Amygdala (tissue), 56 donors: ENCODE data around the gene F10.

Experiments
- DNase-seq, 56 donors: peaks; one replicate each; lab custom pipeline; 2025; lab: John Stamatoyannopoulos, UW

Gene F10

DNA sequence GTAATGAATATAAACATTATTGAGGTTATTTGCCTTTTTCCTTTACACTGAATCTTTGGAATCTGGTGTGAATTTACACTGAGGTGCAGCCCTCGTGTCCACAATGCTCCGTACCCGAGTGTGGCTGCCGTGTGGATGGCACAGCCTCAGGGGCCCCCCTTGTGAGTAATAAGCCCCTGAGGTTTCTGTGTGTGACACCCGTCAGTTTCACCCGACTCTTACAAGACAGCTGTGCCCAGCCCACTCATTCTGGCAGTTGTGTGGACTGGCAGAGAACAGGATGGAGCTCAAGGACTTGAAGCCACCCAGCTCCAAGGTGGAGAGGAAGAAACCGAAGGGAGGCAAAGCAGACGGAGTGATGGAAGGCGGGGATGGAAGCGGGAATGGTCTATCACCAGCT is 43.7 kb downstream of the F10 start:
- DNase-seq = no peak

- no peak for DNase-seq
Observed at GRCh38 chr13:113166681-113167080, 44.1 kb downstream of the F10 start.

DNA sequence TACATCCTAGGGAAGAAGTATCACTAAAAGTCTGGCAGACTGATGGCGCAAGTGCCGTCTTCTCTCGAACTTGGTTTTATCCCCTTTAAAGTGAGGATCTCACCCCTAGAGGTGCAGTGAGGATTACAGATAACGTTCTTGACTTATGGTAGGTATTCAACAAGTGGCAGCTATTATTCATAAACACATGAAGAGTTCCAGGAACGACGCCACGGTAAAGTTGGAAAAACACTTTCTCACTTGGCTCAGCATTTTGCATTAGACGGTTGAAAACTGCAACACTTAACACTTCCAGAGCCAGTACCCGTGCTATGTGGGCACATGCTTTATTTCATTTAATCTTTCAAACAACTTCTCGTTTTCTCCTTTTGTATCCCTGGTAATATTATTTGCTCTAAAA is 44.6 kb downstream of the F10 start:
- DNase-seq = no peak

- no peak for DNase-seq
Observed at GRCh38 chr13:113167575-113167974, 45.0 kb downstream of the F10 start.

- DNase-seq = no peak
Observed at GRCh38 chr13:113168211-113168610, 45.6 kb downstream of the F10 start.

DNA sequence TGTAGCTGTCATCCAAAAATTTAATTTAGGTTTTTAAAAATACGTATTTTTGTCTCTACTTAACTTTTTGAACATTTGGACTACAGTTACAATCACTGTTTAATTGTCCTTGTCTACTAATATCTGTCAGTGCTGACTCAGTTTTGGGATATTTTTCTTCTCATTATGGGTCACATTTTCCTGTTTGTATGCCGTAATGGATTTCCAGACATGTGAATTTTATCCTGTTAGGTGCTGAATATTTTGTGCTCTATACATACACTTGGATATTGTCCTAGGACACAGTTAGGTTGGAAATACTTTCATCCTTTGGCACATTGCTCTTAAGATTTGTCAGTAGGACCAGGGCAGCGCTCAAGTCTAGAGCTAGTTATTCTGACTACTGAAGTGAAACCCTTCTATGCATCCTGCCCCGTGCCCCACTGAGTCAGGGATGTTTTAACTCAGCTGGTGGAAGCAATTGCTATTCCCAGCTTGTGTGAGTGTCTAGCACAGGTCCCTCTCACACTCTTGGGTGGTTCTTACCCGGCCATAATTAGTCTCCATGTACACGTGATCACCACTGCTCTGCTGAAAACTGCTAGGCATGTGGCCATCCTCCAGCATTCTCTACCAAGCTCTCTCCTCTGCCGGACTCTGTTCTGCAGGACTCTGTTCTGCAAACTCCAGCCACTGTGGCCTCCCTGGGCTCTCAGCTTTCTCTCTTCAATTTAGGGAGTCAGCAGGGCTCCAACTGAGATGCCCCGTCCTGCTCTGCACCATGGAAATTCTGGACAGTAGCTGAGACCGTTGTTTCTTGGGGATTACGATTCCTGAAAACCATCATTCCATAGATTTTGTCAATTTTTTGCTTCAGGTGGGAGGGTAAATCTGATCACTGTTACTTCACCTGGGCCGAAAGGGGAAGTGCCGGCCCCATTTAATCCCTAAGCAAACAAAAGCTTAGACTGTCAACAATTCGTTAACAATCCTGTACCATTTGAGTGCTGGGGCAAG is 47.0 kb downstream of the F10 start:
- DNase-seq = no peak

GRCh38 chr13:113170511-113170910 is 47.9 kb downstream of the F10 start:
- DNase-seq = no peak

DNA sequence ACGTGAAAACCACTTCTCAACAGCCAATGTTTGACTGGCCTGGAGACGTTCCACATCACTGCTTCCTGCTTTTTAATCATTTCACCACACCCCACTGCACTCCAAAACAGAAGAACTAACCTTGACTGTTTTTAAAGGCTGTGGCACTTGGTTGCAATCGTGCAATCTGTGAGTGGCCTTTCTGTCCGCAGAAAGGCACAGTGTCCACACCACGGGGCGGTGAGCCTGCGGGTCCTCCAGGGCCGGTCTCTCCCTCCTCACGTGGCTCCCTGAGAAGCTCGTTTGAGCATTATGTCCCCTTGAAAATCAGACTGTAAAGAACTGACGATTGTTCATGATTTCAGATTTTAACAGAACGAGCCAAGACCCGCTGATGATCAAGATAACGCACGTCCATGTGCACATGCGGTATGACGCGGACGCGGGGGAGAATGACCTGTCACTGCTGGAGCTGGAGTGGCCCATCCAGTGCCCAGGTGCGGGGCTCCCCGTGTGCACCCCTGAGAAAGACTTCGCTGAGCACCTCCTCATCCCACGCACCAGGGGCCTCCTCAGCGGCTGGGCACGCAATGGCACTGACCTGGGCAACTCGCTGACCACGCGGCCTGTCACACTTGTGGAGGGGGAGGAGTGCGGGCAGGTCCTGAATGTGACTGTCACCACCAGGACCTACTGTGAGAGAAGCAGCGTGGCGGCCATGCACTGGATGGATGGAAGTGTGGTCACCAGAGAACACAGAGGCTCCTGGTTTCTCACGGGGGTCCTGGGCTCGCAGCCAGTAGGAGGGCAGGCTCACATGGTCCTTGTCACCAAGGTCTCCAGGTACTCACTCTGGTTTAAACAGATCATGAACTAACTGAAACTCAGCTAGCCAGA is 48.9 kb downstream of the F10 start:
- no peak for DNase-seq

GRCh38 chr13:113172419-113172926 is 49.9 kb downstream of the F10 start:
- DNase-seq = no peak

- no peak for DNase-seq
Observed at GRCh38 chr13:113176280-113176679, 53.7 kb downstream of the F10 start.

DNA sequence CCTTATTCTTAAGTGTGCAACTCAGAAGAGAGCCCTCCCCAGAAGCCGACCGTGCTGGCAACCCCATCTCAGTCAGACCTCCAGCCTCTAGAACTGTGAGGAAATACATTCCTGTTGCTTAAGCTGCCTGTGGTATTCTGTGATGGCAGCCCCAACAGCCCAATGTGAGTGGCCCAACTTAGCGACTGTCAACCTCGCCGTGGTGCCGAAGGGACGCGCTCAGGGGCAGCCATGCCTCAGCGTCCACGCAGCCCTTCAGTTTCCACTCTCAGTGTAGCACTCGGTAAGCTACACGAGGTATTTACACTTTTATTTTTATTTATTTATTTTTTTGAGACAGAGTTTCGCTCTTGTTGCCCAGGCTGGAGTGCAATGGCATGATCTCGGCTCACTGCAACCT is 54.2 kb downstream of the F10 start:
- no peak for DNase-seq

DNA sequence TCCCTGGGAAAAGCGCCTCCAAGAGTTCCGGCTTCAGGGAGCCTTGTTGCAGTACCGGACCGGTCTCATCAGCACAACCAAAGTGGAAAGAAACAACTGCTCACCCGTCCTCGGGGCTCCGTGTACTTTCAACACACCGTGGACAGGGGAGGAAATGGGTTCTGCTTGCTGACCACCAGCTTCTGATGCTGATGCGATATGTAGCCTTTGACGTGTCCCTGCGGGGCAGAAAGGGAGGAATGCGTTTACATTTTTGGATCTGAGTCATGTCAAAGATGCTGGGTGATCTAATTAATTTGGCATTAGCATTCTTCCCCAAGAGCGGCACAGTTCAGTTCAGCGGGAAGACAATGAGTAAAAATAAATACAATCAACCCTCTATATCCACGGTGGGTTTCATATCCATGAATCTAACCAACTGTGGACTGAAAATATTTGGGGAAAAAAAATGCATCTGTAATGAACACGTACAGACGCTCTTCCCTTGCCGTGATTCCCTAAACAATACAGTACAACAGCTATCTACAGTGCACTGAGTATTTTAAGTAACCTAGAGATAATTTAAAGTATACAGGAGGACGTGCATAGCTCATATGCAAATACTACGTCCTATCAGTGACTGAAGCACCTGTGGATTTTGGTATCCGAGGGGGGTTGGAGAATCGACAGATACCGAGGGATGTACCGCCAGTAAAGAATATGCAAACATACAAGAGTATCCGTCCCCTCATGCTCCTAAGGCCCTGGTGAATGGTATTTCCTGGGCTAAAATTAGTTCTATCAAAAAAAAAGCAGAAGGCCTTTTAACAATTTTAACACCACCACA is 55.7 kb downstream of the F10 start:
- no peak for DNase-seq

- no peak for DNase-seq
Observed at GRCh38 chr13:113178896-113179167, 56.2 kb downstream of the F10 start.

- peak in 2 of 56 donors; percentile 12 to 24 for DNase-seq
Observed at GRCh38 chr13:113179374-113180230, 57.0 kb downstream of the F10 start.

GRCh38 chr13:113182046-113182445 is 59.4 kb downstream of the F10 start:
- DNase-seq = no peak

DNA sequence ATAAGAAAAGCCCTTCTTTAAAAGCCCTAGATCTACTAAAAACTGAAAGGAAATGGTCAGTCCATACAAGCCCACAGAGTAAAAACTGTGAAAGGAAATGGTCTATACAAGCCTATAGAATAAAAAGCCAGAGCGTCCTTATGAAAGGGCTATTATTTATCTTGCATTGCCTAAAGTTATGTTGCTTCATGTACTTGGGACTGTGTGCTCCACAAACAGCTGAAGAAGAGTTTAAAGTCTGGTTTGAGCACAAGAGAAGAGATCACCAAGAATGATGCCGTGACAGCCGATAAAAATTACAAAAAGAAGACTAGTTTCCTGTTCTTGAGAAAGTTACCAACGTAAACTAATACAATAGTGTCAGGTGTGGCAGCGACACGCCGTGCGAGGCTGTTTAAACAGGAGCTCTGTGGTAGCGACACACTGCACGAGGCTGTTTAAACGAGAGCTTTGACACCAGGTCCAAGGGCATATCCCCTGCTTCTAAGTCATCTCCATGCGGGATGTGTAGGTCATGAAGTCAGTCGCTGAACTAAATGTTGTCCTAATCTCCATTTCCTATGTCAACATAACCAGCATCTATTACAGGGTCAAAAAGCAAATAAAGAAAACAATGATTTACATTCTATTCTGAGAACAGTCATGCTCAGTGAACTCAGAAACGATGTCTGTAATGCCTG is 61.0 kb downstream of the F10 start:
- no peak for DNase-seq

- no peak for DNase-seq
Observed at GRCh38 chr13:113184568-113185440, 62.2 kb downstream of the F10 start.
